ENCODE measurements around the gene TBXAS1. TPM values are rescaled to one million over a fixed set of nuclear protein-coding genes. Genes with fewer than 3 reads are reported as not detected.

The TBXAS1 gene
- total RNA-seq, 4 donors from 2014 or later = 9.0 to 22.2 (median 14.6) TPM

- H3K27me3 ChIP-seq = no peaks in the 10 kb centered on the region
- in situ Hi-C loops (cut with MboI; ENCODE audit: low pct_ligation_motif_present in 1 of 4, low pct_unique_long_range_greater_than_20kb in 1 of 4, low sequenced_read_pairs in 3 of 4) = no loop called here
- peak overlapping the region; percentile 67 to 80 (median 71) for H3K27ac ChIP-seq
- H3K9me3 ChIP-seq = no peaks in the 10 kb centered on the region
- peak; percentile 31 for DNase-seq
- H3K36me3 ChIP-seq = peaks cover 0 to 3% (median 0%) of the 10 kb centered on the region in 4 donors
- WGBS, 2 donors (ENCODE audit: low coverage in 1 of 2) = 58% methylated on average over 1 of the region's 1 CpG; no CpG with 5 or more reads in 1 of the 2 donors
- intact Hi-C loops (cut with DNase I; ENCODE audit: low total_unique reads) = no loop called here
- TF ChIP-seq POLR2AphosphoS5 (IDR thresholded peaks at IDR 0.05) (no peak), POLR2A (IDR thresholded peaks at IDR 0.05) (no peak), CTCF (IDR thresholded peaks at IDR 0.05) (no peak), EP300 (IDR thresholded peaks at IDR 0.05; ENCODE audit: low read depth) (no peak)
- peaks cover 0 to 32% (median 21%) of the 10 kb centered on the region in 4 donors for H3K4me1 ChIP-seq
- no peak overlapping the region for H3K4me3 ChIP-seq
Measured at GRCh38 chr7:140048989-140049338, 219.9 kb downstream of the TBXAS1 start.

GRCh38 chr7:140049339-140050024 is 220.4 kb downstream of the TBXAS1 start:
- in situ Hi-C loops (cut with MboI; ENCODE audit: low pct_ligation_motif_present in 1 of 4, low pct_unique_long_range_greater_than_20kb in 1 of 4, low sequenced_read_pairs in 3 of 4) (loop anchor here in 1 of 4 donors (25.0 kb wide), 1 partner anchor 288 kb away; no protein-coding TSS in a partner anchor), intact Hi-C loops (cut with DNase I; ENCODE audit: low total_unique reads) (no loop called here)
- Histone ChIP-seq H3K36me3 (peaks cover 0 to 3% (median 0%) of the 10 kb centered on the region in 4 donors), H3K27ac (peak overlapping the region; percentile 67 to 80 (median 71)), H3K4me3 (no peak overlapping the region), H3K27me3 (no peaks in the 10 kb centered on the region), H3K4me1 (peaks cover 0 to 32% (median 21%) of the 10 kb centered on the region in 4 donors), H3K9me3 (no peaks in the 10 kb centered on the region)
- DNase-seq = peak; percentile 44
- TF ChIP-seq EP300 (IDR thresholded peaks at IDR 0.05; ENCODE audit: low read depth) (peak; percentile 30), POLR2A (IDR thresholded peaks at IDR 0.05) (no peak), POLR2AphosphoS5 (IDR thresholded peaks at IDR 0.05) (peak in 2 of 3 donors; percentile 18 to 39), CTCF (IDR thresholded peaks at IDR 0.05) (no peak)
- 73 to 74% methylated on average over 3 to 5 of the region's 5 CpGs for WGBS, 2 donors (ENCODE audit: low coverage in 1 of 2)

GRCh38 chr7:140050100-140050499 is 221.0 kb downstream of the TBXAS1 start:
- H3K4me1 ChIP-seq = peaks cover 0 to 32% (median 21%) of the 10 kb centered on the region in 4 donors
- no peak for DNase-seq
- in situ Hi-C loops (cut with MboI; ENCODE audit: low pct_ligation_motif_present in 1 of 4, low pct_unique_long_range_greater_than_20kb in 1 of 4, low sequenced_read_pairs in 3 of 4) (loop anchor here in 1 of 4 donors (25.0 kb wide), 1 partner anchor 287 kb away; no protein-coding TSS in a partner anchor), intact Hi-C loops (cut with DNase I; ENCODE audit: low total_unique reads) (no loop called here)
- no peak overlapping the region for H3K4me3 ChIP-seq
- 89% methylated on average over 3 of the region's 3 CpGs; no CpG with 5 or more reads in 1 of the 2 donors for WGBS, 2 donors (ENCODE audit: low coverage in 1 of 2)
- H3K27me3 ChIP-seq = no peaks in the 10 kb centered on the region
- no peaks in the 10 kb centered on the region for H3K9me3 ChIP-seq
- peak overlapping the region; percentile 28 to 80 (median 70) for H3K27ac ChIP-seq
- H3K36me3 ChIP-seq = peaks cover 0 to 3% (median 0%) of the 10 kb centered on the region in 4 donors
- TF ChIP-seq CTCF (IDR thresholded peaks at IDR 0.05) (no peak), EP300 (IDR thresholded peaks at IDR 0.05; ENCODE audit: low read depth) (no peak), POLR2A (IDR thresholded peaks at IDR 0.05) (no peak), POLR2AphosphoS5 (IDR thresholded peaks at IDR 0.05) (no peak)

GRCh38 chr7:140051820-140052219 is 222.8 kb downstream of the TBXAS1 start:
- H3K4me1 ChIP-seq = peaks cover 0 to 24% (median 18%) of the 10 kb centered on the region in 4 donors
- H3K4me3 ChIP-seq = no peak overlapping the region
- intact Hi-C loops (cut with DNase I; ENCODE audit: low total_unique reads) = no loop called here
- DNase-seq = no peak
- no peaks in the 10 kb centered on the region for H3K27me3 ChIP-seq
- no peaks in the 10 kb centered on the region for H3K9me3 ChIP-seq
- no peak for TF ChIP-seq EP300 (IDR thresholded peaks at IDR 0.05; ENCODE audit: low read depth)
- TF ChIP-seq CTCF (IDR thresholded peaks at IDR 0.05) = no peak
- TF ChIP-seq POLR2AphosphoS5 (IDR thresholded peaks at IDR 0.05) = no peak
- TF ChIP-seq POLR2A (IDR thresholded peaks at IDR 0.05) = no peak
- H3K27ac ChIP-seq = no peak overlapping the region
- in situ Hi-C loops (cut with MboI; ENCODE audit: low pct_ligation_motif_present in 1 of 4, low pct_unique_long_range_greater_than_20kb in 1 of 4, low sequenced_read_pairs in 3 of 4) = loop anchor here in 1 of 4 donors (25.0 kb wide), 1 partner anchor 285 kb away; no protein-coding TSS in a partner anchor
- peaks cover 0 to 2% (median 0%) of the 10 kb centered on the region in 4 donors for H3K36me3 ChIP-seq

Data from transverse colon (tissue), 4 donors.